Liver (tissue), 9 donors: ENCODE measurements around the gene LRIF1. TPM values are rescaled to one million over a fixed set of nuclear protein-coding genes. Genes with fewer than 3 reads are reported as not detected.

ENCODE experiments used
- DNase-seq: peaks from one replicate; pipeline ENCODE4 v3.0.0-alpha.2; 2017; ENCODE audit warnings: low spot score
- H3K27ac ChIP-seq, 2 donors: one replicate each; pipeline ENCODE4 v1.7.0; 2013; ENCODE audit warnings: inconsistent platforms in 2 of 2, low read length in 2 of 2, control low read depth in 1 of 2, low read depth in 1 of 2, mild to moderate bottlenecking in 1 of 2
- H3K27me3 ChIP-seq, 4 donors: one replicate each; pipeline versions ENCODE4 v1.6.1 to v1.7.0; 2013; ENCODE audit warnings: low read length in 3 of 4, inconsistent platforms in 1 of 4, mild to moderate bottlenecking in 1 of 4, moderate library complexity in 1 of 4; ENCODE audit not compliant: control insufficient read depth in 4 of 4, insufficient read depth in 4 of 4
- H3K36me3 ChIP-seq, 4 donors: one replicate each; pipeline versions ENCODE4 v1.6.1 to v1.7.0; 2013; ENCODE audit warnings: low read length in 3 of 4, mild to moderate bottlenecking in 3 of 4, low read depth in 1 of 4, moderate library complexity in 1 of 4; ENCODE audit not compliant: control insufficient read depth in 4 of 4, insufficient read depth in 3 of 4
- H3K4me1 ChIP-seq, 4 donors: one replicate each; pipeline versions ENCODE4 v1.6.1 to v1.7.0; 2013; ENCODE audit warnings: low read length in 3 of 4, mild to moderate bottlenecking in 3 of 4, moderate library complexity in 1 of 4; ENCODE audit not compliant: control insufficient read depth in 4 of 4, insufficient read depth in 4 of 4
- H3K4me3 ChIP-seq, 3 donors: one replicate each; pipeline versions ENCODE4 v1.6.1 to v1.7.0; 2013; ENCODE audit warnings: low read length in 3 of 3, control low read depth in 1 of 3, low read depth in 1 of 3, mild to moderate bottlenecking in 1 of 3
- H3K9ac ChIP-seq, 2 donors: one replicate each; pipeline ENCODE4 v1.7.0; 2013; ENCODE audit warnings: low read length in 2 of 2, mild to moderate bottlenecking in 2 of 2, moderate library complexity in 2 of 2, control low read depth in 1 of 2, low read depth in 1 of 2
- H3K9me3 ChIP-seq, 4 donors: one replicate each; pipeline versions ENCODE4 v1.6.1 to v1.7.0; 2013; ENCODE audit warnings: low read length in 3 of 4; ENCODE audit not compliant: control insufficient read depth in 4 of 4
- ATF3 ChIP-seq: IDR thresholded peaks from 2 replicates; pipeline ENCODE4 v1.6.1; 2016; ENCODE audit warnings: antibody characterized with exemption
- CTCF ChIP-seq: fragments of 150-350 bp; IDR thresholded peaks from 2 replicates; pipeline ENCODE4 v1.5.1; 2017; ENCODE audit warnings: improper control_type of control experiment, low read depth, low read length; ENCODE audit not compliant: missing input control
- EGR1 ChIP-seq, 2 donors: IDR thresholded peaks; 2 replicates each; pipeline ENCODE4 v1.6.1; 2016 to 2018; ENCODE audit warnings: antibody characterized with exemption in 2 of 2, low read depth in 2 of 2
- FOXA1 ChIP-seq: IDR thresholded peaks from 2 replicates; pipeline ENCODE4 v1.6.1; 2016; ENCODE audit warnings: antibody characterized with exemption
- FOXA2 ChIP-seq: IDR thresholded peaks from 2 replicates; pipeline ENCODE4 v1.6.1; 2016; ENCODE audit warnings: antibody characterized with exemption
- GABPA ChIP-seq, 2 donors: IDR thresholded peaks in 1 of 2; conservative IDR thresholded peaks in 1 of 2; 2 replicates each; pipeline ENCODE4 v1.6.1; 2016; ENCODE audit warnings: antibody characterized with exemption in 2 of 2, mild to moderate bottlenecking in 1 of 2, moderate library complexity in 1 of 2
- HNF4A ChIP-seq, 2 donors: conservative IDR thresholded peaks; 2 replicates each; pipeline ENCODE4 v1.6.1; 2016; ENCODE audit warnings: antibody characterized with exemption in 2 of 2, mild to moderate bottlenecking in 2 of 2
- REST ChIP-seq: IDR thresholded peaks from 2 replicates; pipeline ENCODE4 v1.6.1; 2016; ENCODE audit warnings: antibody characterized with exemption, mild to moderate bottlenecking
- RXRA ChIP-seq, 2 donors: IDR thresholded peaks; 2 replicates each; pipeline ENCODE4 v1.6.1; 2017 to 2018; ENCODE audit warnings: antibody characterized with exemption in 2 of 2, mild to moderate bottlenecking in 1 of 2
- SP1 ChIP-seq: IDR thresholded peaks from 2 replicates; pipeline ENCODE4 v1.6.1; 2018; ENCODE audit warnings: antibody characterized with exemption, mild to moderate bottlenecking
- TAF1 ChIP-seq: conservative IDR thresholded peaks from 2 replicates; pipeline ENCODE4 v1.6.1; 2016; ENCODE audit warnings: antibody characterized with exemption, mild to moderate bottlenecking
- YY1 ChIP-seq: IDR thresholded peaks from 2 replicates; pipeline ENCODE4 v1.6.1; 2016; ENCODE audit warnings: antibody characterized with exemption, mild to moderate bottlenecking
- ZBTB33 ChIP-seq: IDR thresholded peaks from 2 replicates; pipeline ENCODE4 v1.6.1; 2016; ENCODE audit warnings: antibody characterized with exemption
- WGBS: extraction: QIAGEN DNeasy Blood & Tissue Kit; methylation state at CpG from one replicate; pipeline ENCODE4 v1.1.7; 2013; 5-methylcytosine and 5-hydroxymethylcytosine counted together
- polyA plus RNA-seq, 2 donors: library from polyadenylated mRNA; stranded (reverse) in 1 of 2; unstranded in 1 of 2; fragments of 200-250 nt in 1 of 2; fragments of >200 nt in 1 of 2; fragmentation: Nextera tagmentation in 1 of 2; extraction: Ambion mirVana in 1 of 2; gene quantifications; one replicate each; pipeline versions ENCODE4 v1.2.1 to v1.2.3, GENCODE V29; 2013 to 2015
- total RNA-seq, 2 donors: library from RNA; depleted of rRNA; stranded (reverse); fragments of >200 nt; gene quantifications; one replicate each; pipeline ENCODE4 v1.2.3, GENCODE V29; 2014
- donor health status: healthy.
- donor health status: healthy.
- donor health status: healthy.
- donor health status: healthy.
- donor health status: healthy.

Gene LRIF1
- total and polyA plus RNA-seq, 4 donors, result 3.9 to 7.1 (median 6.2) TPM

GRCh38 chr1:110956586-110956985, 7.1 kb downstream of the LRIF1 start (continued):
- TF ChIP-seq ZBTB33, result no peak

GRCh38 chr1:110953031-110953430, 10.7 kb downstream of the LRIF1 start:
- DNase-seq, result no peak
- Histone ChIP-seq H3K27me3 (no peaks in the 10 kb centered on the region), H3K4me3 (no peak overlapping the region), H3K9me3 (peaks cover 0 to 2% (median 0%) of the 10 kb centered on the region in 4 donors), H3K27ac (no peak overlapping the region), H3K4me1 (no peaks in the 10 kb centered on the region), H3K9ac (no peak overlapping the region), H3K36me3 (peaks cover 0 to 24% (median 21%) of the 10 kb centered on the region in 4 donors)
- TF ChIP-seq EGR1 (IDR thresholded peaks at IDR 0.05; ENCODE audit: low read depth in 2 of 2), result no peak
- TF ChIP-seq YY1, result no peak
- TF ChIP-seq ZBTB33, result no peak
- TF ChIP-seq FOXA2, result no peak
- TF ChIP-seq HNF4A (conservative IDR thresholded peaks at IDR 0.05), result no peak
- TF ChIP-seq REST, result no peak
- TF ChIP-seq TAF1, result no peak
- no peak for TF ChIP-seq RXRA (IDR thresholded peaks at IDR 0.05)

DNA sequence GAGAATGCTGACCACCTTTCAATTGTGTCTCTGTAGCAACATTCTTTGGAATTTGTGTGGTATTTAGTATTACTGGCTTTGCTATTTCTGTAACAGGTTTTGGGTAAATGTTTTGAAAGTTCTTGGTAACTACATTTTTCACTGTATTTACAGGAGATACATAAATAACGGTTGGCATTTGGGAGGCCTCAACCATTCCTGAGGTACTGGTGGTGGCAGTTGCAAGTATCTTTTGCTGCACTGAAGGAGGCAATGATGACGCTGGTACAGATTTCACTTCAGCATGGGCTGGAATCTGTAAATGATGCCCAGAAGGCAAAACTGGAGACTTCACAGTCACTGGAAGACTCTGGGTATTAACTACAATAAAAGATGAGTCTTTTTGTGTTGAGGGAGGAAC, 11.7 kb downstream of the LRIF1 start:
- no peak overlapping the region for H3K9ac ChIP-seq
- DNase-seq, result no peak
- H3K27ac ChIP-seq, result no peak overlapping the region
- peaks cover 0 to 27% (median 23%) of the 10 kb centered on the region in 4 donors for H3K36me3 ChIP-seq
- peaks cover 0 to 2% (median 0%) of the 10 kb centered on the region in 4 donors for H3K9me3 ChIP-seq
- no peaks in the 10 kb centered on the region for H3K4me1 ChIP-seq
- WGBS, result 98% methylated on average over 2 of the region's 2 CpGs
- TF ChIP-seq CTCF (no peak), YY1 (no peak), REST (no peak), ATF3 (no peak), FOXA2 (no peak), GABPA (IDR thresholded peaks at IDR 0.05 in 1 of 2, conservative IDR thresholded peaks at IDR 0.05 in 1 of 2) (no peak), FOXA1 (no peak), SP1 (no peak), RXRA (IDR thresholded peaks at IDR 0.05) (no peak)
- no peaks in the 10 kb centered on the region for H3K27me3 ChIP-seq
- no peak overlapping the region for H3K4me3 ChIP-seq
